ENCODE data around the gene DENND1C. TPM values are rescaled to one million over a fixed set of nuclear protein-coding genes. Genes with fewer than 3 reads are reported as not detected.
A peak's percentile ranks its signal among the peaks of the same experiment; 100 is the strongest.

The DENND1C gene
- total and polyA plus RNA-seq, 2 donors (not counting 1 experiment from before 2014, with no cell fraction given), result not detected

- DNase-seq (ENCODE audit: low read depth in 2 of 2), result no peak
- Histone ChIP-seq H3K4me1 (ENCODE audit: control insufficient read depth, extremely low read depth, insufficient read depth, low read length) (peaks cover 4% of the 10 kb centered on the region), H3K36me3 (ENCODE audit: control insufficient read depth, insufficient read depth, low read length) (peaks cover 19% of the 10 kb centered on the region), H3K9me3 (ENCODE audit: control insufficient read depth, insufficient read depth, low read depth, low read length) (no peaks in the 10 kb centered on the region), H3K27ac (ENCODE audit: insufficient read depth, low read length) (peak within 1 kb of the TSS; percentile 78), H3K9ac (ENCODE audit: insufficient read depth, low read length) (peak within 1 kb of the TSS; percentile 72), H4K20me1 (ENCODE audit: control insufficient read depth, extremely low read depth, insufficient read depth, low read length) (peaks cover 6% of the 10 kb centered on the region), H3K4me2 (ENCODE audit: extremely low read depth, insufficient read depth, low read length) (peak within 1 kb of the TSS; percentile 82), H3K4me3 (replicated peaks in 1 of 4; ENCODE audit: control extremely low read depth in 1 of 4, insufficient read depth in 1 of 4, low read depth in 3 of 4, low read length in 4 of 4) (peak within 1 kb of the TSS; percentile 79 to 95 (median 88)), H3K79me2 (ENCODE audit: control insufficient read depth, insufficient read depth, low read length) (peaks cover 47% of the 10 kb centered on the region), H3K27me3 (ENCODE audit: control insufficient read depth, insufficient read depth, low read length) (peaks cover 1% of the 10 kb centered on the region), H2AFZ (ENCODE audit: low read length) (peak within 1 kb of the TSS; percentile 0)
- no peak for TF ChIP-seq EZH2 (IDR thresholded peaks at IDR 0.05; ENCODE audit: low read length, missing control alignments)
- no peak for TF ChIP-seq CTCF (conservative IDR thresholded peaks at IDR 0.05 in 1 of 2, IDR thresholded peaks at IDR 0.05 in 1 of 2; ENCODE audit: low read depth in 1 of 2, low read length in 2 of 2)
Observed at GRCh38 chr19:6424195-6424938, 57.2 kb downstream of the DENND1C start, which contains the start of gene KHSRP. Gene KHSRP, minus strand, starts transcription at chr19:6424811. Its CDS starts 110 bp downstream, at chr19:6424701.

GRCh38 chr19:6423499-6424194 is 57.9 kb downstream of the DENND1C start:
- peak overlapping the region; percentile 72 for H3K9ac ChIP-seq (ENCODE audit: insufficient read depth, low read length)
- TF ChIP-seq EZH2 (IDR thresholded peaks at IDR 0.05; ENCODE audit: low read length, missing control alignments) (no peak), CTCF (conservative IDR thresholded peaks at IDR 0.05 in 1 of 2, IDR thresholded peaks at IDR 0.05 in 1 of 2; ENCODE audit: low read depth in 1 of 2, low read length in 2 of 2) (no peak)
- H2AFZ ChIP-seq (ENCODE audit: low read length), result no peak overlapping the region
- H4K20me1 ChIP-seq (ENCODE audit: control insufficient read depth, extremely low read depth, insufficient read depth, low read length), result peaks cover 6% of the 10 kb centered on the region
- H3K4me1 ChIP-seq (ENCODE audit: control insufficient read depth, extremely low read depth, insufficient read depth, low read length), result peaks cover 4% of the 10 kb centered on the region
- H3K27ac ChIP-seq (ENCODE audit: insufficient read depth, low read length), result peak overlapping the region; percentile 78
- peaks cover 52% of the 10 kb centered on the region for H3K79me2 ChIP-seq (ENCODE audit: control insufficient read depth, insufficient read depth, low read length)
- no peaks in the 10 kb centered on the region for H3K9me3 ChIP-seq (ENCODE audit: control insufficient read depth, insufficient read depth, low read depth, low read length)
- H3K4me2 ChIP-seq (ENCODE audit: extremely low read depth, insufficient read depth, low read length), result peak overlapping the region; percentile 82
- peaks cover 21% of the 10 kb centered on the region for H3K36me3 ChIP-seq (ENCODE audit: control insufficient read depth, insufficient read depth, low read length)
- H3K4me3 ChIP-seq (replicated peaks in 1 of 4; ENCODE audit: control extremely low read depth in 1 of 4, insufficient read depth in 1 of 4, low read depth in 3 of 4, low read length in 4 of 4), result peak overlapping the region; percentile 79 to 95 (median 88)
- H3K27me3 ChIP-seq (ENCODE audit: control insufficient read depth, insufficient read depth, low read length), result no peaks in the 10 kb centered on the region
- DNase-seq (ENCODE audit: low read depth in 2 of 2), result peak; percentile 37 to 42
